Lung microvascular endothelial cell (primary cell): ENCODE measurements around the gene OR2T34. TPM values are rescaled to one million over a fixed set of nuclear protein-coding genes. Genes with fewer than 3 reads are reported as not detected.
"Not testable (repeated sequence)": the region's sequence is repeated elsewhere in the genome, so short reads cannot be mapped to it uniquely, and the experiment has no call there.

Experiments
- DNase-seq, 2 donors: peaks; one replicate each; pipeline versions ENCODE4 v3.0.0 to v3.0.0-alpha.2; 2010; ENCODE audit warnings: low read depth in 2 of 2
- total RNA-seq: library from RNA; depleted of rRNA; stranded (reverse); fragments of >200 nt; gene quantifications from 2 replicates; pipeline ENCODE4 v1.2.1, GENCODE V29; 2014

Gene OR2T34
- total RNA-seq: not detected in 2 replicates

- not testable (repeated sequence) for DNase-seq
Measured at GRCh38 chr1:248574657-248575056, at the start of gene OR2T34. Gene OR2T34 (minus strand): TSS chr1:248574757. CDS start chr1:248574757, 0 bp downstream.

GRCh38 chr1:248622570-248623001 is 48.0 kb upstream of the OR2T34 start:
- peak; percentile 46 to 65 for DNase-seq

GRCh38 chr1:248621770-248622169 is 47.2 kb upstream of the OR2T34 start:
- no peak for DNase-seq

- DNase-seq: peak; percentile 29 to 68
Measured at GRCh38 chr1:248618878-248619277, 44.3 kb upstream of the OR2T34 start.

GRCh38 chr1:248618119-248618518 is 43.6 kb upstream of the OR2T34 start:
- DNase-seq: no peak

GRCh38 chr1:248613742-248614141 is 39.2 kb upstream of the OR2T34 start:
- no peak for DNase-seq

- no peak for DNase-seq
Measured at GRCh38 chr1:248611883-248612414, 37.4 kb upstream of the OR2T34 start.

GRCh38 chr1:248610301-248610700 is 35.7 kb upstream of the OR2T34 start:
- no peak for DNase-seq

- DNase-seq: no peak
Measured at GRCh38 chr1:248599396-248599795, 24.8 kb upstream of the OR2T34 start.

- no peak for DNase-seq
Measured at GRCh38 chr1:248597589-248597988, 23.0 kb upstream of the OR2T34 start, which contains the start of gene OR2T10. Gene OR2T10 (minus strand): TSS chr1:248597700. CDS start chr1:248593768, 3,932 bp downstream.

- DNase-seq: no peak
Measured at GRCh38 chr1:248596615-248597014, 22.1 kb upstream of the OR2T34 start.

- DNase-seq: no peak
Measured at GRCh38 chr1:248593226-248593625, 18.7 kb upstream of the OR2T34 start.

- no peak for DNase-seq
Measured at GRCh38 chr1:248592655-248593054, 18.1 kb upstream of the OR2T34 start.

- no peak for DNase-seq
Measured at GRCh38 chr1:248590055-248590454, 15.5 kb upstream of the OR2T34 start.

GRCh38 chr1:248589334-248589733 is 14.8 kb upstream of the OR2T34 start:
- DNase-seq: no peak

GRCh38 chr1:248585266-248585665 is 10.7 kb upstream of the OR2T34 start:
- DNase-seq: no peak

- no peak for DNase-seq
Measured at GRCh38 chr1:248576260-248576980, 1.9 kb upstream of the OR2T34 start.

- DNase-seq: not testable (repeated sequence)
Measured at GRCh38 chr1:248573856-248574255, 701 bp downstream of the OR2T34 start.

- DNase-seq: not testable (repeated sequence)
Measured at GRCh38 chr1:248572049-248572448, 2.5 kb downstream of the OR2T34 start.

- not testable (repeated sequence) for DNase-seq
Measured at GRCh38 chr1:248570811-248571210, 3.7 kb downstream of the OR2T34 start.

- DNase-seq: not testable (repeated sequence)
Measured at GRCh38 chr1:248569049-248569448, 5.5 kb downstream of the OR2T34 start.

GRCh38 chr1:248565530-248566373 is 8.8 kb downstream of the OR2T34 start:
- not testable (repeated sequence) for DNase-seq
